OCI-LY7 (cell line): ENCODE results near the gene IL11. TPM values are rescaled to one million over a fixed set of nuclear protein-coding genes. Genes with fewer than 3 reads are reported as not detected.

ENCODE experiments used
- BruUV-seq: library from RNA; stranded (reverse); fragments of 400-500 nt; replicated peaks from 2 replicates; lab custom pipeline; 2021; lab: Mats Ljungman, UMichigan
- CTCF ChIA-PET: fragments of 300-600 bp; sonication (Branson Sonifier 250); formaldehyde crosslinking; loops from one replicate; lab custom pipeline; 2022; ENCODE audit warnings: antibody characterized with exemption; ENCODE audit not compliant: unreplicated experiment; lab: Charles Lee
- POLR2A ChIA-PET: fragments of 300-600 bp; sonication (Branson Sonifier 250); formaldehyde crosslinking; loops from one replicate; lab custom pipeline; 2022; ENCODE audit warnings: antibody characterized with exemption; lab: Charles Lee
- DNase-seq: peaks from one replicate; pipeline ENCODE4 v3.0.0-alpha.2; 2015; ENCODE audit warnings: low spot score
- H2AFZ ChIP-seq: fragments of 200-600 bp; sonication (generic), shearing (Covaris generic); 2 replicates; pipeline ENCODE4 v1.6.1; 2014; ENCODE audit warnings: mild to moderate bottlenecking, antibody characterized with exemption, low read length, moderate library complexity
- H3K27ac ChIP-seq: fragments of 200-600 bp; sonication (generic); 2 replicates; pipeline ENCODE4 v1.5.1; 2014; ENCODE audit warnings: mixed run types, low read depth, mild to moderate bottlenecking, moderate library complexity, low read length, inconsistent platforms; ENCODE audit not compliant: poor library complexity, severe bottlenecking
- H3K36me3 ChIP-seq: fragments of 200-600 bp; sonication (generic); 2 replicates; pipeline ENCODE4 v1.6.1; 2014; ENCODE audit warnings: mild to moderate bottlenecking, antibody characterized with exemption, low read length, moderate library complexity, mixed read lengths; ENCODE audit not compliant: insufficient read depth
- H3K4me1 ChIP-seq: fragments of 200-600 bp; sonication (generic); 2 replicates; pipeline ENCODE4 v1.5.1; 2014; ENCODE audit warnings: mild to moderate bottlenecking, low read length; ENCODE audit not compliant: insufficient read depth, poor library complexity, severe bottlenecking
- H3K4me2 ChIP-seq: fragments of 200-600 bp; sonication (generic); 2 replicates; pipeline ENCODE4 v1.6.1; 2014; ENCODE audit warnings: mild to moderate bottlenecking, low read length
- H3K4me3 ChIP-seq: fragments of 200-600 bp; sonication (generic); 2 replicates; pipeline ENCODE4 v1.5.1; 2014; ENCODE audit warnings: mild to moderate bottlenecking, low read depth, low read length; ENCODE audit not compliant: poor library complexity, severe bottlenecking
- H3K79me2 ChIP-seq: fragments of 200-600 bp; sonication (generic); 2 replicates; pipeline ENCODE4 v1.6.1; 2016; ENCODE audit warnings: low read depth, mild to moderate bottlenecking, low read length, moderate library complexity, mixed read lengths; ENCODE audit not compliant: insufficient read depth
- H3K9me2 ChIP-seq: fragments of 200-600 bp; sonication (generic); 2 replicates; pipeline ENCODE4 v1.6.1; 2016; ENCODE audit warnings: mild to moderate bottlenecking, low read length, mixed read lengths; ENCODE audit not compliant: insufficient read depth
- H3K9me3 ChIP-seq: fragments of 200-600 bp; sonication (generic); 2 replicates; pipeline ENCODE4 v1.6.1; 2014; ENCODE audit warnings: mild to moderate bottlenecking, mixed run types, low read length, mixed read lengths
- H4K20me1 ChIP-seq: fragments of 200-600 bp; sonication (generic); 2 replicates; pipeline ENCODE4 v1.6.1; 2014; ENCODE audit warnings: mild to moderate bottlenecking, antibody characterized with exemption, low read length, moderate library complexity, mixed read lengths; ENCODE audit not compliant: insufficient read depth
- CTCF ChIP-seq: fragments of 200-600 bp; sonication (generic); conservative IDR thresholded peaks from 2 replicates; pipeline ENCODE4 v1.5.1; 2014; ENCODE audit warnings: mild to moderate bottlenecking, antibody characterized with exemption, low read length, moderate library complexity, mixed read lengths
- EZH2phosphoT487 ChIP-seq: fragments of 200-600 bp; sonication (generic); IDR thresholded peaks from 2 replicates; pipeline ENCODE4 v1.6.1; 2018; ENCODE audit warnings: low read depth, borderline replicate concordance, mild to moderate bottlenecking, mixed run types, antibody characterized with exemption, low read length, moderate library complexity, mixed read lengths
- intact Hi-C: fragments of 100-400 bp; cut with micrococcal nuclease; formaldehyde crosslinking; loops from one replicate; pipeline ENCODE4 v1.10.0; 2022; ENCODE audit not compliant: unreplicated experiment
- total RNA-seq, 2 experiments: library from RNA; depleted of rRNA in 1 of 2; stranded (reverse); fragments of >200 nt in 1 of 2; shearing (Covaris generic) in 1 of 2; gene quantifications; 2 replicates each; pipeline ENCODE4 v1.2.3, GENCODE V29; 2014 to 2022

IL11 gene
- total RNA-seq, 2 experiments from 2014 or later, result 0.32 to 0.46 TPM

- no peak overlapping the region for H3K27ac ChIP-seq
- H3K36me3 ChIP-seq, result no peaks in the 10 kb centered on the region
- H3K4me2 ChIP-seq, result no peak overlapping the region
- ChIA-PET CTCF (no interaction called here), POLR2A (interaction anchor here (0.6 kb wide), 1 partner anchor 34 kb away, joined by 6 read pairs; no protein-coding TSS in a partner anchor)
- TF ChIP-seq CTCF, result no peak
- TF ChIP-seq EZH2phosphoT487, result no peak
- no peaks in the 10 kb centered on the region for H3K9me2 ChIP-seq
- no TSS peak for BruUV-seq
- no peak overlapping the region for H3K4me3 ChIP-seq
- H3K79me2 ChIP-seq, result no peaks in the 10 kb centered on the region
- no peaks in the 10 kb centered on the region for H3K9me3 ChIP-seq
- intact Hi-C loops, result no loop called here
- no peak overlapping the region for H2AFZ ChIP-seq
- no peaks in the 10 kb centered on the region for H4K20me1 ChIP-seq
- no peak for DNase-seq
- H3K4me1 ChIP-seq, result no peaks in the 10 kb centered on the region
These were observed 23.4 kb downstream of the IL11 start for GRCh38 chr19:55346725-55347441.

- no peak overlapping the region for H2AFZ ChIP-seq
- no peak overlapping the region for H3K4me2 ChIP-seq
- CTCF ChIA-PET, result no interaction called here
These were observed 24.2 kb downstream of the IL11 start for GRCh38 chr19:55345818-55346724.

GRCh38 chr19:55345101-55345817 lies 25.0 kb downstream of the IL11 start:
- intact Hi-C loops, result no loop called here
- Histone ChIP-seq H4K20me1 (no peaks in the 10 kb centered on the region), H3K79me2 (no peaks in the 10 kb centered on the region), H3K4me2 (no peak overlapping the region), H3K9me2 (no peaks in the 10 kb centered on the region), H3K36me3 (no peaks in the 10 kb centered on the region), H2AFZ (no peak overlapping the region), H3K9me3 (no peaks in the 10 kb centered on the region), H3K4me1 (peaks cover 15% of the 10 kb centered on the region), H3K27ac (no peak overlapping the region), H3K4me3 (no peak overlapping the region)
- DNase-seq, result no peak
- no TSS peak for BruUV-seq
- CTCF ChIA-PET, result no interaction called here
- TF ChIP-seq EZH2phosphoT487 (no peak), CTCF (no peak)
- POLR2A ChIA-PET, result no interaction called here

More at GRCh38 chr19:55345818-55346724, 24.2 kb downstream of the IL11 start:
- no peaks in the 10 kb centered on the region for H4K20me1 ChIP-seq
- no peaks in the 10 kb centered on the region for H3K36me3 ChIP-seq
- POLR2A ChIA-PET, result interaction anchor here (0.6 kb wide), 1 partner anchor 33 kb away, joined by 6 read pairs; no protein-coding TSS in a partner anchor
- no TSS peak for BruUV-seq
- H3K9me3 ChIP-seq, result no peaks in the 10 kb centered on the region
- DNase-seq, result no peak
- H3K4me3 ChIP-seq, result no peak overlapping the region
- intact Hi-C loops, result no loop called here
- H3K79me2 ChIP-seq, result no peaks in the 10 kb centered on the region
- no peak overlapping the region for H3K27ac ChIP-seq
- H3K4me1 ChIP-seq, result peaks cover 7% of the 10 kb centered on the region
- H3K9me2 ChIP-seq, result no peaks in the 10 kb centered on the region
- TF ChIP-seq EZH2phosphoT487, result no peak
